Chondrocyte (in vitro differentiated cells): ENCODE results near the gene ATPAF1. TPM values are rescaled to one million over a fixed set of nuclear protein-coding genes. Genes with fewer than 3 reads are reported as not detected.
A peak's percentile ranks its signal among the peaks of the same experiment; 100 is the strongest.

ENCODE experiments used
- DNase-seq: peaks from one replicate; pipeline ENCODE4 v3.0.0; 2021; ENCODE audit warnings: mixed read lengths, low spot score
- H3K27ac Mint-ChIP-seq: one replicate; pipeline ENCODE4 v1.8.0; 2021; ENCODE audit warnings: mild to moderate bottlenecking, moderate library complexity, mixed read lengths; ENCODE audit not compliant: unreplicated experiment
- H3K27me3 Mint-ChIP-seq: 2 replicates; pipeline ENCODE4 v1.8.0; 2021; ENCODE audit warnings: low read depth, mixed read lengths
- H3K36me3 Mint-ChIP-seq: 2 replicates; pipeline ENCODE4 v1.8.0; 2021; ENCODE audit warnings: low read depth, mixed read lengths
- H3K4me1 Mint-ChIP-seq: 2 replicates; pipeline ENCODE4 v1.8.0; 2021; ENCODE audit warnings: low read depth, mild to moderate bottlenecking, mixed read lengths
- H3K4me3 Mint-ChIP-seq: one replicate; pipeline ENCODE4 v1.8.0; 2021; ENCODE audit warnings: mild to moderate bottlenecking, moderate library complexity, mixed read lengths; ENCODE audit not compliant: unreplicated experiment
- H3K9me3 Mint-ChIP-seq: 2 replicates; pipeline ENCODE4 v1.8.0; 2021; ENCODE audit warnings: low read depth, mixed read lengths
- total RNA-seq: library from RNA; stranded (reverse); gene quantifications from 3 replicates; pipeline ENCODE4 v1.2.1, GENCODE V29; 2021
- TF ChIP-seq, protein P1 (sequence below): fragments of 200-600 bp; sonication (generic); IDR thresholded peaks from 2 replicates; pipeline ENCODE4 v1.5.0; 2021; ENCODE audit warnings: antibody characterized with exemption, mild to moderate bottlenecking, moderate library complexity

ATPAF1 gene
- total RNA-seq, 1 donor from 2014 or later: 22.9 TPM

GRCh38 chr1:46617833-46618232 is 50.3 kb downstream of the ATPAF1 start:
- Mint-ChIP-seq H3K27ac (no peak overlapping the region), H3K27me3 (no peaks in the 10 kb centered on the region), H3K36me3 (no peaks in the 10 kb centered on the region), H3K4me1 (peaks cover 48% of the 10 kb centered on the region), H3K4me3 (no peak overlapping the region), H3K9me3 (no peaks in the 10 kb centered on the region)
- DNase-seq: no peak
- TF ChIP-seq, protein P1, sequence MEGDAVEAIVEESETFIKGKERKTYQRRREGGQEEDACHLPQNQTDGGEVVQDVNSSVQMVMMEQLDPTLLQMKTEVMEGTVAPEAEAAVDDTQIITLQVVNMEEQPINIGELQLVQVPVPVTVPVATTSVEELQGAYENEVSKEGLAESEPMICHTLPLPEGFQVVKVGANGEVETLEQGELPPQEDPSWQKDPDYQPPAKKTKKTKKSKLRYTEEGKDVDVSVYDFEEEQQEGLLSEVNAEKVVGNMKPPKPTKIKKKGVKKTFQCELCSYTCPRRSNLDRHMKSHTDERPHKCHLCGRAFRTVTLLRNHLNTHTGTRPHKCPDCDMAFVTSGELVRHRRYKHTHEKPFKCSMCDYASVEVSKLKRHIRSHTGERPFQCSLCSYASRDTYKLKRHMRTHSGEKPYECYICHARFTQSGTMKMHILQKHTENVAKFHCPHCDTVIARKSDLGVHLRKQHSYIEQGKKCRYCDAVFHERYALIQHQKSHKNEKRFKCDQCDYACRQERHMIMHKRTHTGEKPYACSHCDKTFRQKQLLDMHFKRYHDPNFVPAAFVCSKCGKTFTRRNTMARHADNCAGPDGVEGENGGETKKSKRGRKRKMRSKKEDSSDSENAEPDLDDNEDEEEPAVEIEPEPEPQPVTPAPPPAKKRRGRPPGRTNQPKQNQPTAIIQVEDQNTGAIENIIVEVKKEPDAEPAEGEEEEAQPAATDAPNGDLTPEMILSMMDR: no peak

DNA sequence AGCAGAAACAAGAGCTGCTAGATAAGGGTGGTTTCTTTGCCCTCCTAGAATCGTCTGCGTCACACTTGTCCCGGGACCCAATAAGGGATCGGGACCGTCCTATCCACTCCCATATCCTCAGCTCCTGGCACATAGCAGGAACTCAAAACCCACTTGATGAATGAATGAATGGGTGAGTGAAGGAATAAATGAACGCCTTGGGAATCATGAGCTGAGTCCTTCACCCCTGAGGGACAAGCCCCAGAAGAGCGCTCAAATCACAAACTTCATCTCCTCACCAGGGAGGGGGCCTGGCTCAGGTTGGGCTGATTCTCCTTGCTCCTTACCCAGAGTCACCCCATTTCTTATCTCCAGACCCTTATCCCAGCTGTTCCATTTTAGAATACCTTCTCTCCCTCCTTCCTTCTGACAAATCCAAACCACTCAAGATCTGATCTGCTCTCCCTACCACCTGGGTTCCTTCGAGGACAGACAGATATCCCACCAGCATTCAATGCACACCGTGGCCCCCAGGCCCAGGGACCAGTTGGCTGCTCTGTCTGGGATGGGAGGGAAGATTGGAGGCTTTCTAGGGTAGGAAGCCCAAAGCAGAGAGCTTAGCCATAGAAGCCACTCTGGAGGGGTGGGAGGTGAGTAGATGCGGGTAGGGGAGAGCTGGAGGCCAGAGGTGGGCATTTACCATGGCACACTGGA is 50.9 kb downstream of the ATPAF1 start:
- Mint-ChIP-seq H3K4me1 (peaks cover 44% of the 10 kb centered on the region), H3K4me3 (peak overlapping the region; percentile 88), H3K27me3 (no peaks in the 10 kb centered on the region), H3K9me3 (no peaks in the 10 kb centered on the region), H3K36me3 (no peaks in the 10 kb centered on the region), H3K27ac (peak overlapping the region; percentile 94)
- DNase-seq: no peak
- TF ChIP-seq, protein P1: no peak

- peak within 1 kb of the TSS; percentile 88 for H3K4me3 Mint-ChIP-seq
- TF ChIP-seq, protein P1: no peak
- peak within 1 kb of the TSS; percentile 94 for H3K27ac Mint-ChIP-seq
- peaks cover 46% of the 10 kb centered on the region for H3K4me1 Mint-ChIP-seq
- no peak for DNase-seq
- H3K9me3 Mint-ChIP-seq: no peaks in the 10 kb centered on the region
- H3K27me3 Mint-ChIP-seq: no peaks in the 10 kb centered on the region
- H3K36me3 Mint-ChIP-seq: no peaks in the 10 kb centered on the region
Observed at GRCh38 chr1:46616277-46617107, 51.7 kb downstream of the ATPAF1 start, which contains the start of gene MOB3C. MOB3C (minus strand) TSS chr1:46616811; CDS start chr1:46613321, 3,490 bp downstream.

GRCh38 chr1:46615735-46616134 is 52.4 kb downstream of the ATPAF1 start:
- peaks cover 52% of the 10 kb centered on the region for H3K4me1 Mint-ChIP-seq
- H3K9me3 Mint-ChIP-seq: no peaks in the 10 kb centered on the region
- peak overlapping the region; percentile 88 for H3K4me3 Mint-ChIP-seq
- peaks cover 1% of the 10 kb centered on the region for H3K36me3 Mint-ChIP-seq
- no peaks in the 10 kb centered on the region for H3K27me3 Mint-ChIP-seq
- TF ChIP-seq, protein P1: no peak
- H3K27ac Mint-ChIP-seq: peak overlapping the region; percentile 80
- DNase-seq: no peak

- no peak for DNase-seq
- Mint-ChIP-seq H3K4me1 (peaks cover 52% of the 10 kb centered on the region), H3K27ac (peak overlapping the region; percentile 85), H3K9me3 (no peaks in the 10 kb centered on the region), H3K27me3 (no peaks in the 10 kb centered on the region), H3K36me3 (peaks cover 4% of the 10 kb centered on the region), H3K4me3 (peak overlapping the region; percentile 88)
- TF ChIP-seq, protein P1: no peak
Observed at GRCh38 chr1:46615088-46615487, 53.1 kb downstream of the ATPAF1 start.
